SK-N-SH treated with all-trans-retinoic acid at 6 μM for 48 hours (cell line): Measurements from ENCODE around the gene PTPRD.

Source experiments
- ATAC-seq: fragments of 200-7000 bp; cut with Tn5 transposase; 3 replicates; pipeline ENCODE4 v1.9.1; 2020; ENCODE audit warnings: mild to moderate bottlenecking, moderate library complexity
- ARNTL ChIP-seq: fragments of 450-650 bp; formaldehyde crosslinking; IDR thresholded peaks from 2 replicates; pipeline ENCODE4 v1.5.0; 2020; ENCODE audit warnings: low read depth, mild to moderate bottlenecking, moderate library complexity, borderline replicate concordance
- BACH2 ChIP-seq: fragments of 250-450 bp; sonication (Bioruptor Pico); IDR thresholded peaks from 2 replicates; pipeline ENCODE4 v1.9.0; 2021; ENCODE audit warnings: mild to moderate bottlenecking, borderline replicate concordance
- CSDC2 ChIP-seq: fragments of 250-450 bp; sonication (Bioruptor Pico); IDR thresholded peaks from 2 replicates; pipeline ENCODE4 v1.5.0; 2020; ENCODE audit warnings: mild to moderate bottlenecking, moderate library complexity
- ESRRG ChIP-seq: fragments of 250-450 bp; sonication (Bioruptor Pico); IDR thresholded peaks from 2 replicates; pipeline ENCODE4 v1.6.1; 2021; ENCODE audit warnings: mild to moderate bottlenecking
- GLIS3 ChIP-seq: fragments of 250-450 bp; sonication (Bioruptor Pico); IDR thresholded peaks from 2 replicates; pipeline ENCODE4 v1.5.0; 2020; ENCODE audit warnings: mild to moderate bottlenecking, moderate library complexity
- ISL1 ChIP-seq: fragments of 250-450 bp; sonication (Bioruptor Pico); IDR thresholded peaks from 2 replicates; pipeline ENCODE4 v2.1.2; 2022; ENCODE audit warnings: mild to moderate bottlenecking, moderate library complexity
- OSR1 ChIP-seq: fragments of 250-450 bp; sonication (Bioruptor Pico); IDR thresholded peaks from 2 replicates; pipeline ENCODE4 v1.8.0; 2022; ENCODE audit warnings: moderate library complexity, mild to moderate bottlenecking, inconsistent platforms
- PPARA ChIP-seq: fragments of 250-450 bp; sonication (Bioruptor Pico); IDR thresholded peaks from 2 replicates; pipeline ENCODE4 v1.5.0; 2020; ENCODE audit warnings: mild to moderate bottlenecking, borderline replicate concordance
- RARB ChIP-seq: fragments of 250-450 bp; sonication (Bioruptor Pico); IDR thresholded peaks from 2 replicates; pipeline ENCODE4 v1.8.0; 2021; ENCODE audit warnings: mild to moderate bottlenecking, moderate library complexity
- SNAI2 ChIP-seq: fragments of 250-450 bp; sonication (Bioruptor Pico); IDR thresholded peaks from 2 replicates; pipeline ENCODE4 v1.5.0; 2020; ENCODE audit warnings: mild to moderate bottlenecking, moderate library complexity
- TCF4 ChIP-seq: fragments of 250-450 bp; sonication (Bioruptor Pico); IDR thresholded peaks from 2 replicates; pipeline ENCODE4 v1.8.0; 2021; ENCODE audit warnings: mild to moderate bottlenecking, moderate library complexity, borderline replicate concordance
- TOX ChIP-seq: fragments of 250-450 bp; sonication (Bioruptor Pico); IDR thresholded peaks from 2 replicates; pipeline ENCODE4 v1.8.0; 2021; ENCODE audit warnings: mild to moderate bottlenecking, moderate library complexity, borderline replicate concordance
- ZC3H10 ChIP-seq: fragments of 250-450 bp; sonication (Bioruptor Pico); IDR thresholded peaks from 2 replicates; pipeline ENCODE4 v1.5.1; 2021; ENCODE audit warnings: mild to moderate bottlenecking, moderate library complexity
- ZFP3 ChIP-seq: fragments of 250-450 bp; sonication (Bioruptor Pico); IDR thresholded peaks from 2 replicates; pipeline ENCODE4 v1.5.0; 2020; ENCODE audit warnings: mild to moderate bottlenecking, moderate library complexity
- ZFP30 ChIP-seq: fragments of 450-650 bp; formaldehyde crosslinking; IDR thresholded peaks from 2 replicates; pipeline ENCODE4 v1.5.0; 2022; ENCODE audit warnings: mild to moderate bottlenecking, moderate library complexity
- ZNF565 ChIP-seq: fragments of 450-650 bp; formaldehyde crosslinking; conservative IDR thresholded peaks from 2 replicates; pipeline ENCODE4 v1.5.0; 2020; ENCODE audit warnings: low read depth, mild to moderate bottlenecking, moderate library complexity
- ZNF70 ChIP-seq: fragments of 450-650 bp; formaldehyde crosslinking; IDR thresholded peaks from 2 replicates; pipeline ENCODE4 v1.5.0; 2020; ENCODE audit warnings: mild to moderate bottlenecking, moderate library complexity
- TF ChIP-seq, protein P1 (sequence below): fragments of 250-450 bp; sonication (Bioruptor Pico); IDR thresholded peaks from 2 replicates; pipeline ENCODE4 v1.5.1; 2020; ENCODE audit warnings: low read depth, mild to moderate bottlenecking, moderate library complexity
- TF ChIP-seq, protein P2 (sequence below): fragments of 250-450 bp; sonication (Bioruptor Pico); IDR thresholded peaks from 2 replicates; pipeline ENCODE4 v1.8.0; 2021; ENCODE audit warnings: low read depth, mild to moderate bottlenecking, moderate library complexity, borderline replicate concordance
- TF ChIP-seq, protein P3 (sequence below): fragments of 250-450 bp; sonication (Bioruptor Pico); IDR thresholded peaks from 2 replicates; pipeline ENCODE4 v1.8.0; 2020; ENCODE audit warnings: mild to moderate bottlenecking, moderate library complexity, borderline replicate concordance
- TF ChIP-seq, protein P4 (sequence below): fragments of 250-450 bp; sonication (Bioruptor Pico); IDR thresholded peaks from 2 replicates; pipeline ENCODE4 v1.5.1; 2021; ENCODE audit warnings: mild to moderate bottlenecking, moderate library complexity
- TF ChIP-seq, protein P5 (sequence below): fragments of 250-450 bp; sonication (Bioruptor Pico); IDR thresholded peaks from 2 replicates; pipeline ENCODE4 v1.5.0; 2020; ENCODE audit warnings: mild to moderate bottlenecking, moderate library complexity

PTPRD gene

DNA sequence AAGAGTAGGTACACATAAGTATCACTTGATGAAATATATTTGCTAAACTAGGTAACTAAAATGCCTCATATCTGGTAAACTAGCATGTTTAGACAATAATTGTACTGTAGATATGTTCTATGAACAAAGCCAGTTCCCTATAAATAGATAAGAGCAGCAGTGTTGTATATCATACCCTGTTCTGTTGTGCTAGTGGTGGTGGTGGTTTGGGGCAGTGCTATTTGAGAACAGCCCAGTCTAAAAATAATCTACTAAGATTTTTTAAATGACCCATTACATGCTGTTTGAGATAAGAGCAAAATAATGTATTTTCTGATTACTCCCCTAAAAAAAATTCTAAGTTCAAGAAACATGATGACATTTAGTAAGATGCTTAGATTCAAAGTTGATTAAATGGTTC lies 1984.0 kb downstream of the PTPRD start:
- ATAC-seq, result no peak
- TF ChIP-seq TCF4 (CRISPR knock-in tag) (no peak), RARB (CRISPR knock-in tag) (no peak), OSR1 (CRISPR knock-in tag) (no peak), GLIS3 (CRISPR knock-in tag) (no peak), CSDC2 (no peak), ESRRG (no peak), TOX (CRISPR knock-in tag) (no peak), ISL1 (CRISPR knock-in tag) (no peak), ZC3H10 (CRISPR knock-in tag) (no peak)
- TF ChIP-seq, protein P1, sequence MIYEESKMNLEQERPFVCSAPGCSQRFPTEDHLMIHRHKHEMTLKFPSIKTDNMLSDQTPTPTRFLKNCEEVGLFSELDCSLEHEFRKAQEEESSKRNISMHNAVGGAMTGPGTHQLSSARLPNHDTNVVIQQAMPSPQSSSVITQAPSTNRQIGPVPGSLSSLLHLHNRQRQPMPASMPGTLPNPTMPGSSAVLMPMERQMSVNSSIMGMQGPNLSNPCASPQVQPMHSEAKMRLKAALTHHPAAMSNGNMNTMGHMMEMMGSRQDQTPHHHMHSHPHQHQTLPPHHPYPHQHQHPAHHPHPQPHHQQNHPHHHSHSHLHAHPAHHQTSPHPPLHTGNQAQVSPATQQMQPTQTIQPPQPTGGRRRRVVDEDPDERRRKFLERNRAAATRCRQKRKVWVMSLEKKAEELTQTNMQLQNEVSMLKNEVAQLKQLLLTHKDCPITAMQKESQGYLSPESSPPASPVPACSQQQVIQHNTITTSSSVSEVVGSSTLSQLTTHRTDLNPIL (CRISPR knock-in tag), result no peak
- TF ChIP-seq, protein P2, sequence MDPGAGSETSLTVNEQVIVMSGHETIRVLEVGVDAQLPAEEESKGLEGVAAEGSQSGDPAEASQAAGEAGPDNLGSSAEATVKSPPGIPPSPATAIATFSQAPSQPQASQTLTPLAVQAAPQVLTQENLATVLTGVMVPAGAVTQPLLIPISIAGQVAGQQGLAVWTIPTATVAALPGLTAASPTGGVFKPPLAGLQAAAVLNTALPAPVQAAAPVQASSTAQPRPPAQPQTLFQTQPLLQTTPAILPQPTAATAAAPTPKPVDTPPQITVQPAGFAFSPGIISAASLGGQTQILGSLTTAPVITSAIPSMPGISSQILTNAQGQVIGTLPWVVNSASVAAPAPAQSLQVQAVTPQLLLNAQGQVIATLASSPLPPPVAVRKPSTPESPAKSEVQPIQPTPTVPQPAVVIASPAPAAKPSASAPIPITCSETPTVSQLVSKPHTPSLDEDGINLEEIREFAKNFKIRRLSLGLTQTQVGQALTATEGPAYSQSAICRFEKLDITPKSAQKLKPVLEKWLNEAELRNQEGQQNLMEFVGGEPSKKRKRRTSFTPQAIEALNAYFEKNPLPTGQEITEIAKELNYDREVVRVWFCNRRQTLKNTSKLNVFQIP (CRISPR knock-in tag), result no peak
- TF ChIP-seq, protein P3, sequence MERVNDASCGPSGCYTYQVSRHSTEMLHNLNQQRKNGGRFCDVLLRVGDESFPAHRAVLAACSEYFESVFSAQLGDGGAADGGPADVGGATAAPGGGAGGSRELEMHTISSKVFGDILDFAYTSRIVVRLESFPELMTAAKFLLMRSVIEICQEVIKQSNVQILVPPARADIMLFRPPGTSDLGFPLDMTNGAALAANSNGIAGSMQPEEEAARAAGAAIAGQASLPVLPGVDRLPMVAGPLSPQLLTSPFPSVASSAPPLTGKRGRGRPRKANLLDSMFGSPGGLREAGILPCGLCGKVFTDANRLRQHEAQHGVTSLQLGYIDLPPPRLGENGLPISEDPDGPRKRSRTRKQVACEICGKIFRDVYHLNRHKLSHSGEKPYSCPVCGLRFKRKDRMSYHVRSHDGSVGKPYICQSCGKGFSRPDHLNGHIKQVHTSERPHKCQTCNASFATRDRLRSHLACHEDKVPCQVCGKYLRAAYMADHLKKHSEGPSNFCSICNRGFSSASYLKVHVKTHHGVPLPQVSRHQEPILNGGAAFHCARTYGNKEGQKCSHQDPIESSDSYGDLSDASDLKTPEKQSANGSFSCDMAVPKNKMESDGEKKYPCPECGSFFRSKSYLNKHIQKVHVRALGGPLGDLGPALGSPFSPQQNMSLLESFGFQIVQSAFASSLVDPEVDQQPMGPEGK, result no peak

DNA sequence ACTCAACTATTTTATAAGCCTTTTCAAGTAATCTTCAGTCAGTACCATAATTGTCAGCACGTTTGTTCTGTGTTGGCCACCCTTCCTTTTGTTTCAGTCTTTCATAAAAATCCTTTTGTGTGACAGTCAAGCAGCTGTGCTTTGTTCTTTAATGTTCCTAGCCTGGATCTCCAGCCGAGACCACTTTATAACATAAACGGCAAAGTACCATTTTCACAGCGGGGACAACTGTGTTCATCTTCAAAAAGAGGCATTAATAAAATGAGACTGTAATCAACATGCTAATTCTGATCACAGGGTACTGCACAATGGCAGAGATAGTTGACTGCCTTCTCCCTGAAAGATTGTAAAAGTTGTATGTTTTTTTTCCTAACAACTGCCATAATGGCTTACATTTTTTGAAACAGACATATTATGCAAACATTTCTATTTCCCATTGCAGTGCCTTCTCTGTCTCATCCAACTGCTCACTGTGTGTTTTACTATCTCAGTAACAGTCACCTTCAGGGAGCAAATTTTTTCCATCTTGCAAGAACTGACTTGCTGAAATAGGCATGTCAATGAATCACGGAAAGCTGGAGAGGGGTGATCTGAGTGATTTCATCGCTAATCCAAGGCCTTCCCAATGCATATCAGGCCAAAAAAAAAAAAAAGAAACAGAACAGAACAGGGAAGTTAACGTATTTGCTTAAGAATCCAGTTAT lies 1984.7 kb downstream of the PTPRD start:
- no peak for ATAC-seq
- no peak for TF ChIP-seq TOX (CRISPR knock-in tag)
- TF ChIP-seq ZFP3 (CRISPR knock-in tag), result no peak
- TF ChIP-seq CSDC2, result no peak
- no peak for TF ChIP-seq ISL1 (CRISPR knock-in tag)
- TF ChIP-seq ZFP30 (CRISPR knock-in tag), result no peak

DNA sequence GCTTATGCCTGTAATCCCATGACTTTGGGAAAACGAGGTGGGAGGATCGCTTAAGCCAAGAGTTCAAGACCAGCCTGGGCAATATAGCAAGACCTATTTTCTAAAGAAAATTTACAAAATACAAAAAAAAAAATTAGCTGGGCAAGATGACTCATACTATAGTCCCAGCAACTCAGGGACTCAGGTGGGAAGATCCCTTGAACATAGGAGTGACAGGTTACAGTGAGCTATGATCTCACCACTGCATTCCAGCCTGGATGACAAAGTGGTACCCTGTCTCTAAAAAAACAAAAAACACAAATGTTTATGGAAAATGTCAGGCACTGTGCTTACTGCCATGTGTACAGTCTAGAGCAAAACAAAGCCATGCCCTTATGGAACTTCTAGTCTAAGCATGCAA lies 1989.9 kb downstream of the PTPRD start:
- TF ChIP-seq GLIS3 (CRISPR knock-in tag) (no peak), RARB (CRISPR knock-in tag) (no peak), ESRRG (no peak), ISL1 (CRISPR knock-in tag) (no peak), CSDC2 (no peak), ARNTL (CRISPR knock-in tag) (no peak), PPARA (CRISPR knock-in tag) (no peak), ZNF565 (CRISPR knock-in tag) (no peak), ZFP30 (CRISPR knock-in tag) (no peak), BACH2 (CRISPR knock-in tag) (no peak), SNAI2 (CRISPR knock-in tag) (no peak), ZNF70 (CRISPR knock-in tag) (no peak), ZC3H10 (CRISPR knock-in tag) (no peak), TOX (CRISPR knock-in tag) (no peak)
- TF ChIP-seq, protein P2 (CRISPR knock-in tag), result no peak
- TF ChIP-seq, protein P3, result no peak
- TF ChIP-seq, protein P4, sequence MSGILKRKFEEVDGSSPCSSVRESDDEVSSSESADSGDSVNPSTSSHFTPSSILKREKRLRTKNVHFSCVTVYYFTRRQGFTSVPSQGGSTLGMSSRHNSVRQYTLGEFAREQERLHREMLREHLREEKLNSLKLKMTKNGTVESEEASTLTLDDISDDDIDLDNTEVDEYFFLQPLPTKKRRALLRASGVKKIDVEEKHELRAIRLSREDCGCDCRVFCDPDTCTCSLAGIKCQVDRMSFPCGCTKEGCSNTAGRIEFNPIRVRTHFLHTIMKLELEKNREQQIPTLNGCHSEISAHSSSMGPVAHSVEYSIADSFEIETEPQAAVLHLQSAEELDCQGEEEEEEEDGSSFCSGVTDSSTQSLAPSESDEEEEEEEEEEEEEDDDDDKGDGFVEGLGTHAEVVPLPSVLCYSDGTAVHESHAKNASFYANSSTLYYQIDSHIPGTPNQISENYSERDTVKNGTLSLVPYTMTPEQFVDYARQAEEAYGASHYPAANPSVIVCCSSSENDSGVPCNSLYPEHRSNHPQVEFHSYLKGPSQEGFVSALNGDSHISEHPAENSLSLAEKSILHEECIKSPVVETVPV (CRISPR knock-in tag), result no peak
- TF ChIP-seq, protein P5, sequence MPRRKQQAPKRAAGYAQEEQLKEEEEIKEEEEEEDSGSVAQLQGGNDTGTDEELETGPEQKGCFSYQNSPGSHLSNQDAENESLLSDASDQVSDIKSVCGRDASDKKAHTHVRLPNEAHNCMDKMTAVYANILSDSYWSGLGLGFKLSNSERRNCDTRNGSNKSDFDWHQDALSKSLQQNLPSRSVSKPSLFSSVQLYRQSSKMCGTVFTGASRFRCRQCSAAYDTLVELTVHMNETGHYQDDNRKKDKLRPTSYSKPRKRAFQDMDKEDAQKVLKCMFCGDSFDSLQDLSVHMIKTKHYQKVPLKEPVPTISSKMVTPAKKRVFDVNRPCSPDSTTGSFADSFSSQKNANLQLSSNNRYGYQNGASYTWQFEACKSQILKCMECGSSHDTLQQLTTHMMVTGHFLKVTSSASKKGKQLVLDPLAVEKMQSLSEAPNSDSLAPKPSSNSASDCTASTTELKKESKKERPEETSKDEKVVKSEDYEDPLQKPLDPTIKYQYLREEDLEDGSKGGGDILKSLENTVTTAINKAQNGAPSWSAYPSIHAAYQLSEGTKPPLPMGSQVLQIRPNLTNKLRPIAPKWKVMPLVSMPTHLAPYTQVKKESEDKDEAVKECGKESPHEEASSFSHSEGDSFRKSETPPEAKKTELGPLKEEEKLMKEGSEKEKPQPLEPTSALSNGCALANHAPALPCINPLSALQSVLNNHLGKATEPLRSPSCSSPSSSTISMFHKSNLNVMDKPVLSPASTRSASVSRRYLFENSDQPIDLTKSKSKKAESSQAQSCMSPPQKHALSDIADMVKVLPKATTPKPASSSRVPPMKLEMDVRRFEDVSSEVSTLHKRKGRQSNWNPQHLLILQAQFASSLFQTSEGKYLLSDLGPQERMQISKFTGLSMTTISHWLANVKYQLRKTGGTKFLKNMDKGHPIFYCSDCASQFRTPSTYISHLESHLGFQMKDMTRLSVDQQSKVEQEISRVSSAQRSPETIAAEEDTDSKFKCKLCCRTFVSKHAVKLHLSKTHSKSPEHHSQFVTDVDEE, result no peak
- ATAC-seq, result no peak
